ENCODE measurements around the gene GBP1. TPM values are rescaled to one million over a fixed set of nuclear protein-coding genes. Genes with fewer than 3 reads are reported as not detected.

Gene GBP1
- total and polyA plus RNA-seq, 2 experiments from 2014 or later = 0.13 TPM; not detected in 1

DNA sequence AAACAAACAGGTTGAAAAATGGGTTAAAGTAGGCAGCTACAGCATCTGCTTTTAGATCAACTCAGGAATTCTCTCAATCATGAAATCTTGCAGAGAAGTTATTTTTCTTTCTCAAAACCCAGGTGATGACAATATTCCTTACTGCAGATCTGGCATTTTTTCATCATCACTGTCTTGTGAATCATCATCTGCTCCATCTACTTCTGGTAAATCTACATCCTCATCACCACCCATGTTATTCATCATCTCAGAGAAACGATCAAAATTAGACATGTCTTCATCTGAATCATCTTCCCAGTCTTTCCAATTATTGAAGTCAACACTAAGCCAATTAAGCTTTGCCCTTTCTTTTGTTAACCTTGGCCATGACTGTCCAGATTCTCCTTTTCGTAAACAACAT is 39.1 kb upstream of the GBP1 start (continued):
- TF ChIP-seq, protein P1, sequence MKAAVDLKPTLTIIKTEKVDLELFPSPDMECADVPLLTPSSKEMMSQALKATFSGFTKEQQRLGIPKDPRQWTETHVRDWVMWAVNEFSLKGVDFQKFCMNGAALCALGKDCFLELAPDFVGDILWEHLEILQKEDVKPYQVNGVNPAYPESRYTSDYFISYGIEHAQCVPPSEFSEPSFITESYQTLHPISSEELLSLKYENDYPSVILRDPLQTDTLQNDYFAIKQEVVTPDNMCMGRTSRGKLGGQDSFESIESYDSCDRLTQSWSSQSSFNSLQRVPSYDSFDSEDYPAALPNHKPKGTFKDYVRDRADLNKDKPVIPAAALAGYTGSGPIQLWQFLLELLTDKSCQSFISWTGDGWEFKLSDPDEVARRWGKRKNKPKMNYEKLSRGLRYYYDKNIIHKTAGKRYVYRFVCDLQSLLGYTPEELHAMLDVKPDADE (IDR thresholded peaks at IDR 0.05) = no peak
- no peak for TF ChIP-seq JUNB (IDR thresholded peaks at IDR 0.05; ENCODE audit: unreplicated experiment)
- TF ChIP-seq CREB1 (CRISPR knock-in tag; IDR thresholded peaks at IDR 0.05; ENCODE audit: low read depth) = no peak
- no peak for TF ChIP-seq ZNF114 (CRISPR knock-in tag; IDR thresholded peaks at IDR 0.05)
- TF ChIP-seq NANOG (IDR thresholded peaks at IDR 0.05; ENCODE audit: borderline replicate concordance) = no peak
- TF ChIP-seq POLR2AphosphoS5 (IDR thresholded peaks at IDR 0.05; ENCODE audit: low read depth) = no peak
- TF ChIP-seq, protein P2, sequence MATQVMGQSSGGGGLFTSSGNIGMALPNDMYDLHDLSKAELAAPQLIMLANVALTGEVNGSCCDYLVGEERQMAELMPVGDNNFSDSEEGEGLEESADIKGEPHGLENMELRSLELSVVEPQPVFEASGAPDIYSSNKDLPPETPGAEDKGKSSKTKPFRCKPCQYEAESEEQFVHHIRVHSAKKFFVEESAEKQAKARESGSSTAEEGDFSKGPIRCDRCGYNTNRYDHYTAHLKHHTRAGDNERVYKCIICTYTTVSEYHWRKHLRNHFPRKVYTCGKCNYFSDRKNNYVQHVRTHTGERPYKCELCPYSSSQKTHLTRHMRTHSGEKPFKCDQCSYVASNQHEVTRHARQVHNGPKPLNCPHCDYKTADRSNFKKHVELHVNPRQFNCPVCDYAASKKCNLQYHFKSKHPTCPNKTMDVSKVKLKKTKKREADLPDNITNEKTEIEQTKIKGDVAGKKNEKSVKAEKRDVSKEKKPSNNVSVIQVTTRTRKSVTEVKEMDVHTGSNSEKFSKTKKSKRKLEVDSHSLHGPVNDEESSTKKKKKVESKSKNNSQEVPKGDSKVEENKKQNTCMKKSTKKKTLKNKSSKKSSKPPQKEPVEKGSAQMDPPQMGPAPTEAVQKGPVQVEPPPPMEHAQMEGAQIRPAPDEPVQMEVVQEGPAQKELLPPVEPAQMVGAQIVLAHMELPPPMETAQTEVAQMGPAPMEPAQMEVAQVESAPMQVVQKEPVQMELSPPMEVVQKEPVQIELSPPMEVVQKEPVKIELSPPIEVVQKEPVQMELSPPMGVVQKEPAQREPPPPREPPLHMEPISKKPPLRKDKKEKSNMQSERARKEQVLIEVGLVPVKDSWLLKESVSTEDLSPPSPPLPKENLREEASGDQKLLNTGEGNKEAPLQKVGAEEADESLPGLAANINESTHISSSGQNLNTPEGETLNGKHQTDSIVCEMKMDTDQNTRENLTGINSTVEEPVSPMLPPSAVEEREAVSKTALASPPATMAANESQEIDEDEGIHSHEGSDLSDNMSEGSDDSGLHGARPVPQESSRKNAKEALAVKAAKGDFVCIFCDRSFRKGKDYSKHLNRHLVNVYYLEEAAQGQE (IDR thresholded peaks at IDR 0.05; ENCODE audit: unreplicated experiment) = no peak

DNA sequence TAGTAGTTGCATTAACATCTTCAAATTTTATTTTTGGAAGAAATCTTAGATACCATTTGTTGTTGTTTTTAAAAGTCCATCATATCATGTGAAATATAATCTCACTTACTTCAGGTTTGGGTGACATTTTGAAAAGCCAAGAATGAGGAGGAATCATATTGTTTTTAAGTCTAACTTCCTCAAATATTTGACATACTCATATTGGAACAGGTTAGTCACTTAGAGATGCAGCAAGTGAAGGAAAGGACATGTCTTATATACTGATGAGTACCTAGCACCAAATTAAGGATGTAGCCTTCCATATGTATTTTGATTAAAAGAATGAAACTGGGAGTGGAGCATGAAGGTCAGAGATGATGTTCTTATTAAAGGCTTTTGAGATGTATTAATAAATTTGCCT is 37.0 kb upstream of the GBP1 start:
- peaks cover 7% of the 10 kb centered on the region; the same call in 1 of the 2 replicates for H3K4me1 ChIP-seq (ENCODE audit: insufficient read depth)
- peaks cover 14% of the 10 kb centered on the region; the same call in 1 of the 2 replicates for H3K36me3 ChIP-seq (ENCODE audit: insufficient read depth)
- Mint-ChIP-seq H3K36me3 (ENCODE audit: low read depth) (peaks cover 4% of the 10 kb centered on the region; the same call in 2 of the 3 replicates), H3K27ac (no peak overlapping the region), H3K4me3 (no peak overlapping the region), H3K27me3 (ENCODE audit: insufficient read depth, low read depth, poor library complexity) (peaks cover 2% of the 10 kb centered on the region), H3K4me1 (peaks cover 3% of the 10 kb centered on the region; the same call in 2 of the 3 replicates), H3K9me3 (peaks cover 6% of the 10 kb centered on the region)
- DNase-seq (ENCODE audit: low spot score) (no peak), ATAC-seq (no peak)
- peaks cover 9% of the 10 kb centered on the region; the same call in 1 of the 2 replicates for H3K9me2 ChIP-seq (ENCODE audit: insufficient read depth)
- no peak overlapping the region for H3K27ac ChIP-seq (ENCODE audit: low read depth)
- H3K27me3 ChIP-seq (ENCODE audit: insufficient read depth) = no peaks in the 10 kb centered on the region
- no peak overlapping the region for H3K4me2 ChIP-seq
- H3K79me2 ChIP-seq (replicated peaks; ENCODE audit: insufficient read depth) = no peaks in the 10 kb centered on the region
- H3K4me3 ChIP-seq = no peak overlapping the region
- H2AFZ ChIP-seq = no peak overlapping the region
- no peaks in the 10 kb centered on the region for H4K20me1 ChIP-seq (replicated peaks; ENCODE audit: insufficient read depth)
- no peaks in the 10 kb centered on the region for H3F3A ChIP-seq (replicated peaks; ENCODE audit: low read depth)
- TF ChIP-seq EZH2phosphoT487 (IDR thresholded peaks at IDR 0.05; ENCODE audit: unreplicated experiment) = no peak
- TF ChIP-seq CREB1 (CRISPR knock-in tag; IDR thresholded peaks at IDR 0.05; ENCODE audit: low read depth) = no peak
- TF ChIP-seq, protein P3, sequence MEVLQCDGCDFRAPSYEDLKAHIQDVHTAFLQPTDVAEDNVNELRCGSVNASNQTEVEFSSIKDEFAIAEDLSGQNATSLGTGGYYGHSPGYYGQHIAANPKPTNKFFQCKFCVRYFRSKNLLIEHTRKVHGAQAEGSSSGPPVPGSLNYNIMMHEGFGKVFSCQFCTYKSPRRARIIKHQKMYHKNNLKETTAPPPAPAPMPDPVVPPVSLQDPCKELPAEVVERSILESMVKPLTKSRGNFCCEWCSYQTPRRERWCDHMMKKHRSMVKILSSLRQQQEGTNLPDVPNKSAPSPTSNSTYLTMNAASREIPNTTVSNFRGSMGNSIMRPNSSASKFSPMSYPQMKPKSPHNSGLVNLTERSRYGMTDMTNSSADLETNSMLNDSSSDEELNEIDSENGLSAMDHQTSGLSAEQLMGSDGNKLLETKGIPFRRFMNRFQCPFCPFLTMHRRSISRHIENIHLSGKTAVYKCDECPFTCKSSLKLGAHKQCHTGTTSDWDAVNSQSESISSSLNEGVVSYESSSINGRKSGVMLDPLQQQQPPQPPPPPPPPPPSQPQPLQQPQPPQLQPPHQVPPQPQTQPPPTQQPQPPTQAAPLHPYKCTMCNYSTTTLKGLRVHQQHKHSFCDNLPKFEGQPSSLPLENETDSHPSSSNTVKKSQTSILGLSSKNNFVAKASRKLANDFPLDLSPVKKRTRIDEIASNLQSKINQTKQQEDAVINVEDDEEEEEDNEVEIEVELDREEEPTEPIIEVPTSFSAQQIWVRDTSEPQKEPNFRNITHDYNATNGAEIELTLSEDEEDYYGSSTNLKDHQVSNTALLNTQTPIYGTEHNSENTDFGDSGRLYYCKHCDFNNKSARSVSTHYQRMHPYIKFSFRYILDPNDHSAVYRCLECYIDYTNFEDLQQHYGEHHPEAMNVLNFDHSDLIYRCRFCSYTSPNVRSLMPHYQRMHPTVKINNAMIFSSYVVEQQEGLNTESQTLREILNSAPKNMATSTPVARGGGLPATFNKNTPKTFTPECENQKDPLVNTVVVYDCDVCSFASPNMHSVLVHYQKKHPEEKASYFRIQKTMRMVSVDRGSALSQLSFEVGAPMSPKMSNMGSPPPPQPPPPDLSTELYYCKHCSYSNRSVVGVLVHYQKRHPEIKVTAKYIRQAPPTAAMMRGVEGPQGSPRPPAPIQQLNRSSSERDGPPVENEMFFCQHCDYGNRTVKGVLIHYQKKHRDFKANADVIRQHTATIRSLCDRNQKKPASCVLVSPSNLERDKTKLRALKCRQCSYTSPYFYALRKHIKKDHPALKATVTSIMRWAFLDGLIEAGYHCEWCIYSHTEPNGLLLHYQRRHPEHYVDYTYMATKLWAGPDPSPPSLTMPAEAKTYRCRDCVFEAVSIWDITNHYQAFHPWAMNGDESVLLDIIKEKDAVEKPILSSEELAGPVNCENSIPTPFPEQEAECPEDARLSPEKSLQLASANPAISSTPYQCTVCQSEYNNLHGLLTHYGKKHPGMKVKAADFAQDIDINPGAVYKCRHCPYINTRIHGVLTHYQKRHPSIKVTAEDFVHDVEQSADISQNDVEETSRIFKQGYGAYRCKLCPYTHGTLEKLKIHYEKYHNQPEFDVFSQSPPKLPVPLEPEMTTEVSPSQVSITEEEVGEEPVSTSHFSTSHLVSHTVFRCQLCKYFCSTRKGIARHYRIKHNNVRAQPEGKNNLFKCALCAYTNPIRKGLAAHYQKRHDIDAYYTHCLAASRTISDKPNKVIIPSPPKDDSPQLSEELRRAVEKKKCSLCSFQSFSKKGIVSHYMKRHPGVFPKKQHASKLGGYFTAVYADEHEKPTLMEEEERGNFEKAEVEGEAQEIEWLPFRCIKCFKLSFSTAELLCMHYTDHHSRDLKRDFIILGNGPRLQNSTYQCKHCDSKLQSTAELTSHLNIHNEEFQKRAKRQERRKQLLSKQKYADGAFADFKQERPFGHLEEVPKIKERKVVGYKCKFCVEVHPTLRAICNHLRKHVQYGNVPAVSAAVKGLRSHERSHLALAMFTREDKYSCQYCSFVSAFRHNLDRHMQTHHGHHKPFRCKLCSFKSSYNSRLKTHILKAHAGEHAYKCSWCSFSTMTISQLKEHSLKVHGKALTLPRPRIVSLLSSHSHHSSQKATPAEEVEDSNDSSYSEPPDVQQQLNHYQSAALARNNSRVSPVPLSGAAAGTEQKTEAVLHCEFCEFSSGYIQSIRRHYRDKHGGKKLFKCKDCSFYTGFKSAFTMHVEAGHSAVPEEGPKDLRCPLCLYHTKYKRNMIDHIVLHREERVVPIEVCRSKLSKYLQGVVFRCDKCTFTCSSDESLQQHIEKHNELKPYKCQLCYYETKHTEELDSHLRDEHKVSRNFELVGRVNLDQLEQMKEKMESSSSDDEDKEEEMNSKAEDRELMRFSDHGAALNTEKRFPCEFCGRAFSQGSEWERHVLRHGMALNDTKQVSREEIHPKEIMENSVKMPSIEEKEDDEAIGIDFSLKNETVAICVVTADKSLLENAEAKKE (CRISPR knock-in tag; IDR thresholded peaks at IDR 0.05) = no peak
- no peak for TF ChIP-seq STAT1 (IDR thresholded peaks at IDR 0.05; ENCODE audit: unreplicated experiment)
- TF ChIP-seq, protein P2 (IDR thresholded peaks at IDR 0.05; ENCODE audit: unreplicated experiment) = no peak

All from GM23338 (cell line).